Mesothelial cell of epicardium (in vitro differentiated cells): ENCODE data around the gene CCDC89. TPM values are rescaled to one million over a fixed set of nuclear protein-coding genes. Genes with fewer than 3 reads are reported as not detected.

ENCODE experiments used
- DNase-seq, 2 experiments: peaks; one replicate each; pipeline ENCODE4 v3.0.0; 2021; ENCODE audit warnings: low spot score in 2 of 2; ENCODE audit not compliant: unreplicated experiment in 2 of 2
- H3K27ac Mint-ChIP-seq: 2 replicates; pipeline ENCODE4 v1.8.0; 2021; ENCODE audit warnings: mixed read lengths
- H3K27me3 Mint-ChIP-seq: 2 replicates; pipeline ENCODE4 v1.8.0; 2021; ENCODE audit warnings: low read depth, mixed read lengths
- H3K36me3 Mint-ChIP-seq: 2 replicates; pipeline ENCODE4 v1.8.0; 2021; ENCODE audit warnings: mixed read lengths
- H3K4me1 Mint-ChIP-seq: 2 replicates; pipeline ENCODE4 v1.8.0; 2021; ENCODE audit warnings: mixed read lengths
- H3K4me3 Mint-ChIP-seq: 2 replicates; pipeline ENCODE4 v1.8.0; 2021; ENCODE audit warnings: mild to moderate bottlenecking, moderate library complexity, mixed read lengths
- H3K9me3 Mint-ChIP-seq: 2 replicates; pipeline ENCODE4 v1.8.0; 2021; ENCODE audit warnings: mixed read lengths
- total RNA-seq: library from RNA; stranded (reverse); gene quantifications from 3 replicates; pipeline ENCODE4 v1.2.1, GENCODE V29; 2021
- TF ChIP-seq, protein P1 (sequence below): fragments of 200-600 bp; sonication (generic); IDR thresholded peaks from one replicate; pipeline ENCODE4 v1.5.0; 2021; ENCODE audit warnings: antibody characterized with exemption; ENCODE audit not compliant: unreplicated experiment

CCDC89 gene
- total RNA-seq, 1 donor from 2014 or later = 1.3 TPM

DNA sequence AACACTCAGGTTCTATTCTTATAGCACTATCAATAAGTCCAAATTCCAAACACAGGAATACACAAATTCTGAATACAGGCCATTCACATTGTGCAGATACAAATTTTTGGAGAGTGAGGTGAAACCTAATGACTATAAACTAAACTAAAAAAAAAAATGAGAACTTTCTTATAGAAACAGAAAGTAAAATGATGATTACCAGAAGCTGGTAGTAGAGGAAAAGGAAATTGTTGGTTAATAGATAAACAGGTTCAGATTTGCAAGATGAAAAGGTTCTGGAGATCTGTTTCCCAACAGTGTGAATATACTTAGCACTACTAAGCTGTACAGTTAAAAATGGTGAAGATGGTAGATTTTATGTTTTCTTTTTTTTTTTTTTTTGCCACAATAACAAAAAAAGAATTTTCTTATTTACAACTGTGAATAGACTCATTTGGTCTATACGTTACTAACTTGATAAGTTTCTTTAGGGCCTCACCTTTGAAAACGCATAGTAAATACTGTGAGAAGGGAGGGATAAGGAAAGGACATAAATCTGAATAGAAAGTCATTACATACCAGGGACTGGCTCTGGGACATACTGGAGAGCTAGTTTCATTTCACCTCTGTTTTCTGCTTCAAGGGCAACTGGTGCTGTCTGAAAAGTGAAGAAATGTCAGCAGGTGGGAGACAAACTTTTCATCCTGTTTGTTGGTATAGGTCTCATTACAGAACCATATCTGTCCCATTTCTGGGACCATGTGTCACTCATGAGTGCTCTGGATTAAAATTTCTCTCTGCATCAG, 14.2 kb upstream of the CCDC89 start:
- Mint-ChIP-seq H3K27ac (peak overlapping the region; percentile 65), H3K4me1 (peaks cover 24% of the 10 kb centered on the region), H3K9me3 (peaks cover 11% of the 10 kb centered on the region), H3K36me3 (peaks cover 2% of the 10 kb centered on the region), H3K4me3 (no peak overlapping the region), H3K27me3 (no peaks in the 10 kb centered on the region)
- no peak for DNase-seq
- TF ChIP-seq, protein P1, sequence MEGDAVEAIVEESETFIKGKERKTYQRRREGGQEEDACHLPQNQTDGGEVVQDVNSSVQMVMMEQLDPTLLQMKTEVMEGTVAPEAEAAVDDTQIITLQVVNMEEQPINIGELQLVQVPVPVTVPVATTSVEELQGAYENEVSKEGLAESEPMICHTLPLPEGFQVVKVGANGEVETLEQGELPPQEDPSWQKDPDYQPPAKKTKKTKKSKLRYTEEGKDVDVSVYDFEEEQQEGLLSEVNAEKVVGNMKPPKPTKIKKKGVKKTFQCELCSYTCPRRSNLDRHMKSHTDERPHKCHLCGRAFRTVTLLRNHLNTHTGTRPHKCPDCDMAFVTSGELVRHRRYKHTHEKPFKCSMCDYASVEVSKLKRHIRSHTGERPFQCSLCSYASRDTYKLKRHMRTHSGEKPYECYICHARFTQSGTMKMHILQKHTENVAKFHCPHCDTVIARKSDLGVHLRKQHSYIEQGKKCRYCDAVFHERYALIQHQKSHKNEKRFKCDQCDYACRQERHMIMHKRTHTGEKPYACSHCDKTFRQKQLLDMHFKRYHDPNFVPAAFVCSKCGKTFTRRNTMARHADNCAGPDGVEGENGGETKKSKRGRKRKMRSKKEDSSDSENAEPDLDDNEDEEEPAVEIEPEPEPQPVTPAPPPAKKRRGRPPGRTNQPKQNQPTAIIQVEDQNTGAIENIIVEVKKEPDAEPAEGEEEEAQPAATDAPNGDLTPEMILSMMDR = no peak

DNA sequence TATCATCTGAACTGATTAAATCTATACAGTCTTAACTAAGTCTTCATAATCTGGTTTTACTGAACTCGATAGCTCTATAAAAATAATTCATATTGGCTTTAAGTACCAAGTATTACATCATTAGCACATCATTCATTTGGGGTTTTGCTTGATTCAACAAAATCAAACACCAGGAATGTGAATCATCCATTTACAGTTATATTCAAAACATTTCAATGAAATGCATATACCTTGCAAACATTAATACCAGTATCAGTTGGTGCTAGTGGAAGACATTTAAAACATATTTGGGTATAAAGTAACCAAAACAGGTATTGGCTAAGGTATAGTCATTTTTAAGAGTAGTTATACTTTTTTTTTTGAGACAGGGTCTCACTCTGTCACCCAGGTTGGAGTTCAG, 12.2 kb upstream of the CCDC89 start:
- Mint-ChIP-seq H3K9me3 (peaks cover 8% of the 10 kb centered on the region), H3K4me3 (no peak overlapping the region), H3K27ac (no peak overlapping the region), H3K27me3 (no peaks in the 10 kb centered on the region), H3K4me1 (peaks cover 15% of the 10 kb centered on the region), H3K36me3 (peaks cover 2% of the 10 kb centered on the region)
- no peak for DNase-seq
- TF ChIP-seq, protein P1 = no peak

DNA sequence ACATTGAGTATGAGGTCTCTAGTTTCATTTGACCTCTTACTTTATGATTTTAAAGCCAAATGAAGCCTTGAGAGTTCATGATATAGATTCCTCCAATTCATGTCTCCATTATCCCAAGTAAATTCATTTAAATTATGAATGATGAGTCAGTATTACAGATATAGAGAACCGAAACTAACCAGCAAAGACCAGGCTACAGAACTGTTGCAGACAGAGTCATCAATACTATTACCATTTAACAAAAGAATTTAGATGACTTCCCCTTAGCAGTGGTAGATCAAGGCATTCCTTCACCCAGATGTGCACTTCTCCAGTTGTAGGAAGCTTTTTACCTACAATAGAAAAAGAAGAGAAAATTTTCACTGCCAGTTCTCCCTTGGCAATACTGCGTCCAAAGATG, 11.8 kb upstream of the CCDC89 start:
- DNase-seq = no peak
- Mint-ChIP-seq H3K36me3 (peaks cover 2% of the 10 kb centered on the region), H3K27ac (no peak overlapping the region), H3K4me1 (peaks cover 15% of the 10 kb centered on the region), H3K4me3 (no peak overlapping the region), H3K9me3 (peaks cover 3% of the 10 kb centered on the region), H3K27me3 (no peaks in the 10 kb centered on the region)
- TF ChIP-seq, protein P1 = no peak

DNA sequence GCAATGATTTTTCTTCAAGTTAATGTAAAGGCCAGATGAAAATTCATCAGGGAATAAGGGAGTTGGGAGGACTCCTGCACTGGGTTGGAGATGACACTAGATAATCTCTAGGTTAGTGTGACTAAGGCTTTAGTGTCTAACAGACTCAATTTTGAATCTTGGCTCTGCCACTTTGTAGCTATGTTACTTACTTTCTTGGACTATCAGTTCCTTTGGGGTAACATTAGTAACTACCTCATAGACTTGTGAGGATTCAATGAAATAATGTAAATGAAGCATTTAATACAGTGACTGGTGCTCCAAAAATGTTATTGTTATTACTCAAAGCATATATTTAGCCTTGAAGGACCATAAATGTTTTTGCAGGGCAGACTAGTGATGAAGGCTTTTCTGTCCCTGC, 9.6 kb upstream of the CCDC89 start:
- H3K36me3 Mint-ChIP-seq = no peaks in the 10 kb centered on the region
- H3K9me3 Mint-ChIP-seq = no peaks in the 10 kb centered on the region
- no peak overlapping the region for H3K4me3 Mint-ChIP-seq
- no peaks in the 10 kb centered on the region for H3K27me3 Mint-ChIP-seq
- TF ChIP-seq, protein P1 = no peak
- no peak overlapping the region for H3K27ac Mint-ChIP-seq
- peaks cover 18% of the 10 kb centered on the region for H3K4me1 Mint-ChIP-seq
- DNase-seq = no peak

DNA sequence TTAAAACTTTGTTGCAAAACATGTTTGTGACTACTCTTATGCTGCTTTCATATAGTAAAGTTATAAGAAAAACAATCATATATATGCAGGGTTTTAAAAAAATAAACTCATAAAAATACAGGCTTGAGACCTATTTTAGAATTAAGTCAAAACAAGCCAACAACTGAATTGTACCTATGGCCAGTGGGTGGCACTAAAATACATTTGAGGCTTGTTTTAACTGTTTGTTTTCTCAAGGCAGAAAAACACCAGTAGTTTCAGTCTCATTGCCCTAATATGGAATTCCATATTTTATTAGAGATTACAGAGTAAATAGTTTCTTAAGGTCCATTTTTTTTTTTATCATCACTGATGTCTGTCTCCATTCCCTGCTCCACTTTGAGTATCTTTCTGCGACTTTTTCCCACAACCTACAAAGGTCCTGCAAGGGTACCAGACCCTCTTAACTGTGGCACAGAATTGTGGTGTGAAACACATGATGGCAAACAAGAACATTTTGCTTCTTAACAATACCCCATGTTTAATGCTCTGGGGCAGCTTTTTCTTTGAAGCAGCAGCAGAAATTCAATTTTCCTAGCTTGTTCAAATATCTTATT, 8.5 kb upstream of the CCDC89 start:
- Mint-ChIP-seq H3K27ac (peak overlapping the region; percentile 68), H3K9me3 (no peaks in the 10 kb centered on the region), H3K4me1 (peaks cover 9% of the 10 kb centered on the region), H3K27me3 (no peaks in the 10 kb centered on the region), H3K36me3 (no peaks in the 10 kb centered on the region), H3K4me3 (no peak overlapping the region)
- no peak for DNase-seq
- TF ChIP-seq, protein P1 = no peak
